Measurements from ENCODE around the gene ARMC6. TPM values are rescaled to one million over a fixed set of nuclear protein-coding genes. Genes with fewer than 3 reads are reported as not detected.
"Not testable (repeated sequence)": the region's sequence is repeated elsewhere in the genome, so short reads cannot be mapped to it uniquely, and the experiment has no call there.

ARMC6 gene
- polyA plus RNA-seq, 1 donor from 2014 or later = 74.4 TPM

DNA sequence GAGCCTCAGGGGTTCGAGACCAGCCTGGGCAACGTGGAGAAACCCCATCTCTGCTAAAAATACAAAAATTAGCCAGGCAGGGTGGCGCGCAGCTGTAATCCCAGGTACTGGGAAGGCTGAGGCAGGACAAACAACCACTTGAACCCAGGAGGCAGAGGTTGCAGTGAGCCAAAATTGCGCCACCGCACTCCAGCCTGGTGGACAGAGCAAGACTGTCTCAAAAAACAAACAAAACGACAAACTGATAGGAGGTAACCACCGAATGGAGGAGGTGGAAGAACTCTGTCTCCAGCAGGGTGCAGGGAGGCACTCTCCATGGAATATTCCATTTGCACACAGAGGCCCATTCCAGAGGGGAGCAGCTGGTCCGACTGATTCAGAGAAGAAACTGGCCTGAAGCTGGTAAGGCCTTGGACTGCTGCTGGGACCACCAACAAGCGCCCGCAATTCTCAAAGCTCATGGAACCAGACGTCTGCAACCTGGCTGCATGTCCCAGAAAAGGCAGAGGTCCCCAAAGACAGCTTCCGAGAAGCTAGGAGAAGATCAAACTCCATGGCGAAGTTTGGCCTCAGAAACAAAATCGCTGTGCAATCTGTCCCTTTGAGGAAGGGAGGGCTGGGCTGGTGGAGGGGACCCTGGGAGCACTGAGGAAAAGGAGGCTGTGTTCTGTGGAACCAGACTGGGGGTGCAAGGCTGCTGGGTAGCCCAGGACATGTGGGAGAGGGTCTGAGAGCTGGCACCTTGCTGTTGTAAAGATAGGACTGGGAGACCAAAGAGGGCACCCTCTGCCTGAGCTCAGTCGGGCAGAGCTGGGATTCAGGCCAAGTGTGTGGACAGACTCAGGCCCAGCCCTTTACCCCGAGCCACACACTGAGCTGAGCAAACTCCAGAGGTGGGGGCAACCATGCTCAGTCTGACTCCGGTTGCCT, 65.6 kb downstream of the ARMC6 start:
- Histone ChIP-seq H3K4me3 (ENCODE audit: low read length) (no peak overlapping the region), H3K9me3 (ENCODE audit: low read length) (no peaks in the 10 kb centered on the region), H3K9ac (ENCODE audit: low read length) (no peak overlapping the region), H3K27ac (ENCODE audit: low read length) (no peak overlapping the region), H4K20me1 (ENCODE audit: insufficient read depth) (no peaks in the 10 kb centered on the region), H3K36me3 (ENCODE audit: insufficient read depth, low read length) (no peaks in the 10 kb centered on the region), H2AFZ (ENCODE audit: low read depth, low read length) (no peak overlapping the region), H3K79me2 (replicated peaks; ENCODE audit: insufficient read depth, low read length) (no peaks in the 10 kb centered on the region), H3K27me3 (ENCODE audit: insufficient read depth, low read depth, low read length) (no peaks in the 10 kb centered on the region), H3K4me2 (ENCODE audit: low read length) (no peak overlapping the region), H3K9me2 (ENCODE audit: insufficient read depth, low read length) (no peaks in the 10 kb centered on the region), H3F3A (ENCODE audit: insufficient read depth, low read length, poor library complexity, severe bottlenecking) (no peaks in the 10 kb centered on the region)
- TF ChIP-seq, protein P1, sequence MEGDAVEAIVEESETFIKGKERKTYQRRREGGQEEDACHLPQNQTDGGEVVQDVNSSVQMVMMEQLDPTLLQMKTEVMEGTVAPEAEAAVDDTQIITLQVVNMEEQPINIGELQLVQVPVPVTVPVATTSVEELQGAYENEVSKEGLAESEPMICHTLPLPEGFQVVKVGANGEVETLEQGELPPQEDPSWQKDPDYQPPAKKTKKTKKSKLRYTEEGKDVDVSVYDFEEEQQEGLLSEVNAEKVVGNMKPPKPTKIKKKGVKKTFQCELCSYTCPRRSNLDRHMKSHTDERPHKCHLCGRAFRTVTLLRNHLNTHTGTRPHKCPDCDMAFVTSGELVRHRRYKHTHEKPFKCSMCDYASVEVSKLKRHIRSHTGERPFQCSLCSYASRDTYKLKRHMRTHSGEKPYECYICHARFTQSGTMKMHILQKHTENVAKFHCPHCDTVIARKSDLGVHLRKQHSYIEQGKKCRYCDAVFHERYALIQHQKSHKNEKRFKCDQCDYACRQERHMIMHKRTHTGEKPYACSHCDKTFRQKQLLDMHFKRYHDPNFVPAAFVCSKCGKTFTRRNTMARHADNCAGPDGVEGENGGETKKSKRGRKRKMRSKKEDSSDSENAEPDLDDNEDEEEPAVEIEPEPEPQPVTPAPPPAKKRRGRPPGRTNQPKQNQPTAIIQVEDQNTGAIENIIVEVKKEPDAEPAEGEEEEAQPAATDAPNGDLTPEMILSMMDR (IDR thresholded peaks at IDR 0.05; ENCODE audit: poor library complexity, severe bottlenecking) = no peak
- TF ChIP-seq TAF1 (IDR thresholded peaks at IDR 0.05; ENCODE audit: low read depth) = no peak
- no peak for TF ChIP-seq RAD21 (conservative IDR thresholded peaks at IDR 0.05)
- TF ChIP-seq POLR2AphosphoS5 (IDR thresholded peaks at IDR 0.05) = no peak
- TF ChIP-seq EP300 (conservative IDR thresholded peaks at IDR 0.05; ENCODE audit: poor library complexity, severe bottlenecking) = no peak
- TF ChIP-seq SMC3 (conservative IDR thresholded peaks at IDR 0.05; ENCODE audit: poor library complexity) = no peak

DNA sequence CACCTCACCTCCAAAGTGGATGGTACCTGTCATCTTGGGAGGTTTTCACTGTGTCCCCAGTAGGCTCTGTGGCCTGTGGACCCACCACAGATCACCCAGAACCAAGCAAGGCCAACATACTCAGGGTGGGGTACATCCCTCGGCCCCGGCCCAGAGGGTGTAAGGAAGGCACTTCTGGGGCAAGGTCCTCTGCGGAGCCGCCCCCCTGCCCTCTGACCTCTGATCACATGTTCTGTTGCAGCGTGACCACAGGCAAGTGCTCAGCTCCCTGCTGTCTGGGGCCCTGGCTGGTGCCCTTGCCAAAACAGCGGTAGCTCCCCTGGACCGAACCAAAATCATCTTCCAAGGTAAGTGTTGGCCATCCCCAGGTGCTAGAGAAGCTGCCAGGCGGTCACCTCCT, 68.1 kb downstream of the ARMC6 start:
- Histone ChIP-seq H3K9me2 (ENCODE audit: insufficient read depth, low read length) (no peaks in the 10 kb centered on the region), H3K79me2 (replicated peaks; ENCODE audit: insufficient read depth, low read length) (no peaks in the 10 kb centered on the region), H3K9ac (ENCODE audit: low read length) (no peak overlapping the region), H3F3A (ENCODE audit: insufficient read depth, low read length, poor library complexity, severe bottlenecking) (no peaks in the 10 kb centered on the region), H3K4me3 (ENCODE audit: low read length) (no peak overlapping the region), H3K27me3 (ENCODE audit: insufficient read depth, low read depth, low read length) (no peaks in the 10 kb centered on the region), H3K9me3 (ENCODE audit: low read length) (no peaks in the 10 kb centered on the region), H3K27ac (ENCODE audit: low read length) (no peak overlapping the region), H2AFZ (ENCODE audit: low read depth, low read length) (no peak overlapping the region), H4K20me1 (ENCODE audit: insufficient read depth) (no peaks in the 10 kb centered on the region), H3K36me3 (ENCODE audit: insufficient read depth, low read length) (no peaks in the 10 kb centered on the region), H3K4me2 (ENCODE audit: low read length) (no peak overlapping the region)
- no peak for TF ChIP-seq EZH2 (IDR thresholded peaks at IDR 0.05; ENCODE audit: borderline replicate concordance, insufficient read depth, low read length, poor library complexity, severe bottlenecking)
- TF ChIP-seq, protein P2, sequence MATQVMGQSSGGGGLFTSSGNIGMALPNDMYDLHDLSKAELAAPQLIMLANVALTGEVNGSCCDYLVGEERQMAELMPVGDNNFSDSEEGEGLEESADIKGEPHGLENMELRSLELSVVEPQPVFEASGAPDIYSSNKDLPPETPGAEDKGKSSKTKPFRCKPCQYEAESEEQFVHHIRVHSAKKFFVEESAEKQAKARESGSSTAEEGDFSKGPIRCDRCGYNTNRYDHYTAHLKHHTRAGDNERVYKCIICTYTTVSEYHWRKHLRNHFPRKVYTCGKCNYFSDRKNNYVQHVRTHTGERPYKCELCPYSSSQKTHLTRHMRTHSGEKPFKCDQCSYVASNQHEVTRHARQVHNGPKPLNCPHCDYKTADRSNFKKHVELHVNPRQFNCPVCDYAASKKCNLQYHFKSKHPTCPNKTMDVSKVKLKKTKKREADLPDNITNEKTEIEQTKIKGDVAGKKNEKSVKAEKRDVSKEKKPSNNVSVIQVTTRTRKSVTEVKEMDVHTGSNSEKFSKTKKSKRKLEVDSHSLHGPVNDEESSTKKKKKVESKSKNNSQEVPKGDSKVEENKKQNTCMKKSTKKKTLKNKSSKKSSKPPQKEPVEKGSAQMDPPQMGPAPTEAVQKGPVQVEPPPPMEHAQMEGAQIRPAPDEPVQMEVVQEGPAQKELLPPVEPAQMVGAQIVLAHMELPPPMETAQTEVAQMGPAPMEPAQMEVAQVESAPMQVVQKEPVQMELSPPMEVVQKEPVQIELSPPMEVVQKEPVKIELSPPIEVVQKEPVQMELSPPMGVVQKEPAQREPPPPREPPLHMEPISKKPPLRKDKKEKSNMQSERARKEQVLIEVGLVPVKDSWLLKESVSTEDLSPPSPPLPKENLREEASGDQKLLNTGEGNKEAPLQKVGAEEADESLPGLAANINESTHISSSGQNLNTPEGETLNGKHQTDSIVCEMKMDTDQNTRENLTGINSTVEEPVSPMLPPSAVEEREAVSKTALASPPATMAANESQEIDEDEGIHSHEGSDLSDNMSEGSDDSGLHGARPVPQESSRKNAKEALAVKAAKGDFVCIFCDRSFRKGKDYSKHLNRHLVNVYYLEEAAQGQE (IDR thresholded peaks at IDR 0.05; ENCODE audit: borderline replicate concordance) = no peak
- no peak for TF ChIP-seq POLR2AphosphoS5 (IDR thresholded peaks at IDR 0.05)

DNA sequence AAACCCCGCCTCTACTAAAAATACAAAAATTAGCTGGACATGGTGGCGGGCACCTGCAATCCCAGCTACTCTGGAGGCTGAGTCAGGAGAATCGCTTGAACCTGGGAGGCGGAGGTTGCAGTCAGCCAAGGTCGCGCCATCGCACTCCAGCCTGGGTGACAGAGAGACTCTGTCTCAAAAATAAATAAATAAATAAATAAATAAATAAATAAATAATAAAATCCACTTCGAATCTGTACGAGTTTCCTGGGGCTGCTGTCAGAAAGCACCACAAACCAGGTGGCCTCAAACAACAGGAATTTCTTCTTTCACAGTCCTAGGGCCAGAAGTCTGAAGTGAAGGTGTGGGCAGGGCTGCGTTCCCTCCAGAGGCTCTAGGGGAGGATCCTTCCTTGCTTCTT, 69.2 kb downstream of the ARMC6 start:
- not testable (repeated sequence) for H3K36me3 ChIP-seq (ENCODE audit: insufficient read depth, low read length); H3K4me2 ChIP-seq (ENCODE audit: low read length); H3K27ac ChIP-seq (ENCODE audit: low read length); H3K9me3 ChIP-seq (ENCODE audit: low read length); H4K20me1 ChIP-seq (ENCODE audit: insufficient read depth); H3K27me3 ChIP-seq (ENCODE audit: insufficient read depth, low read depth, low read length); H3F3A ChIP-seq (ENCODE audit: insufficient read depth, low read length, poor library complexity, severe bottlenecking); H3K79me2 ChIP-seq (replicated peaks; ENCODE audit: insufficient read depth, low read length); H3K9me2 ChIP-seq (ENCODE audit: insufficient read depth, low read length); H3K9ac ChIP-seq (ENCODE audit: low read length); H2AFZ ChIP-seq (ENCODE audit: low read depth, low read length); H3K4me3 ChIP-seq (ENCODE audit: low read length)
